Cardiac atrium fibroblast (primary cell): Measurements from ENCODE around the gene NTF3. TPM values are rescaled to one million over a fixed set of nuclear protein-coding genes. Genes with fewer than 3 reads are reported as not detected.

Source experiments
- total RNA-seq: library from RNA; depleted of rRNA; stranded (reverse); fragments of >200 nt; gene quantifications from 2 replicates; pipeline ENCODE4 v1.2.3, GENCODE V29; 2015

NTF3 gene
- 0.18 TPM in 1 of 2 replicates, not detected in the other for total RNA-seq

DNA sequence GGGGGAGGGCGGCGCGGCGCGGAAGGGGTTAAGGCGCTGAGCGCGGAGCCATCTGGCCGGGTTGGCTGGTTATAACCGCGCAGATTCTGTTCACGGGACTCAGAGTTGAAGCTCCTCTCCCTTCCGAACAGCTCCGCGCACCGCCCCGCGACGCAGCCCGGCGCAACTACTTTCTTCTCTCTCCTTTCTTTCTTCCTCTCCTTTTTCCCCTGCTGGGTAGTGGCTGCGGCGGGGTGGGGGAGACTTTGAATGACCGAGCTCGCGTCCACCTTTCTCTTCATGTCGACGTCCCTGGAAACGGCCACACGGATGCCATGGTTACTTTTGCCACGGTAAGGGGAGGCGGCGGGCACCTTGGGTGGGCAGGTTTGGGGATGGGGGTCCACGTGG is at the start of gene NTF3:
TSS of gene NTF3 (plus strand) at position 98 of the 390 bp plus-strand sequence. CDS start at position 315, 217 bp downstream.

